ENCODE data around the gene GMPR2. TPM values are rescaled to one million over a fixed set of nuclear protein-coding genes. Genes with fewer than 3 reads are reported as not detected.

Gene GMPR2
- total and polyA plus RNA-seq, 2 of the 13 experiments (the other 11 are each of a cell fraction or from before 2014, with no cell fraction given) = 210 to 273 TPM

- TF ChIP-seq SKI (IDR thresholded peaks at IDR 0.05; ENCODE audit: partially characterized antibody) = peak; percentile 93
- TF ChIP-seq IRF1 (CRISPR knock-in tag; IDR thresholded peaks at IDR 0.05; ENCODE audit: low read depth) = peak; percentile 84
- TF ChIP-seq, protein P1, sequence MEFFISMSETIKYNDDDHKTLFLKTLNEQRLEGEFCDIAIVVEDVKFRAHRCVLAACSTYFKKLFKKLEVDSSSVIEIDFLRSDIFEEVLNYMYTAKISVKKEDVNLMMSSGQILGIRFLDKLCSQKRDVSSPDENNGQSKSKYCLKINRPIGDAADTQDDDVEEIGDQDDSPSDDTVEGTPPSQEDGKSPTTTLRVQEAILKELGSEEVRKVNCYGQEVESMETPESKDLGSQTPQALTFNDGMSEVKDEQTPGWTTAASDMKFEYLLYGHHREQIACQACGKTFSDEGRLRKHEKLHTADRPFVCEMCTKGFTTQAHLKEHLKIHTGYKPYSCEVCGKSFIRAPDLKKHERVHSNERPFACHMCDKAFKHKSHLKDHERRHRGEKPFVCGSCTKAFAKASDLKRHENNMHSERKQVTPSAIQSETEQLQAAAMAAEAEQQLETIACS (CRISPR knock-in tag; IDR thresholded peaks at IDR 0.05) = peak; percentile 50; the same call in 1 of the 2 replicates
- peak in 1 of 2 experiments; percentile 46; a peak in 1 of 4 replicates for TF ChIP-seq REST (IDR thresholded peaks at IDR 0.05; ENCODE audit: borderline replicate concordance in 1 of 2, low read depth in 1 of 2, low read length in 2 of 2)
- peak; percentile 62 for TF ChIP-seq RERE (CRISPR knock-in tag; IDR thresholded peaks at IDR 0.05; ENCODE audit: low read depth)
- peak; percentile 96 for TF ChIP-seq TBX2 (CRISPR knock-in tag; IDR thresholded peaks at IDR 0.05; ENCODE audit: borderline replicate concordance)
- no peak for TF ChIP-seq ATRX (CRISPR knock-in tag; IDR thresholded peaks at IDR 0.05; ENCODE audit: borderline replicate concordance)
- peak; percentile 97 for TF ChIP-seq HDAC2 (CRISPR knock-in tag; IDR thresholded peaks at IDR 0.05)
- TF ChIP-seq ZNF619 (CRISPR knock-in tag; IDR thresholded peaks at IDR 0.05) = peak; percentile 85
- peak; percentile 49; the same call in 1 of the 2 replicates for TF ChIP-seq TBP (CRISPR knock-in tag; IDR thresholded peaks at IDR 0.05)
- peak; percentile 87 for TF ChIP-seq ZFY (CRISPR knock-in tag; IDR thresholded peaks at IDR 0.05)
- TF ChIP-seq, protein P2, sequence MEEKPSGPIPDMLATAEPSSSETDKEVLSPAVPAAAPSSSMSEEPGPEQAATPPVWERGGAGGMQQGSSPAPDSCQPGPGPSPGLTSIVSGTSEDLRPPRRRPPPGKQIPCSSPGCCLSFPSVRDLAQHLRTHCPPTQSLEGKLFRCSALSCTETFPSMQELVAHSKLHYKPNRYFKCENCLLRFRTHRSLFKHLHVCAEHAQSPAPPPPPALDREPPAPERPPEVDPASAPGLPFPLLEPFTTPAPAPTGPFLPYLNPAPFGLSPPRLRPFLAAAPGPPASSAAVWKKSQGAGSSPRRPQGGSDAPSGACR (CRISPR knock-in tag; IDR thresholded peaks at IDR 0.05) = peak; percentile 64; the same call in 1 of the 2 replicates
- peak; percentile 93 for TF ChIP-seq ZNF367 (CRISPR knock-in tag; IDR thresholded peaks at IDR 0.05; ENCODE audit: borderline replicate concordance)
Observed at GRCh38 chr14:24212924-24213865, 19.5 kb upstream of the GMPR2 start, which contains the start of gene CHMP4A (continued).
